Measurements from ENCODE around the gene KPNA1. TPM values are rescaled to one million over a fixed set of nuclear protein-coding genes. Genes with fewer than 3 reads are reported as not detected.

Gene KPNA1
- total RNA-seq, 1 experiment from 2014 or later = 64.3 TPM

DNA sequence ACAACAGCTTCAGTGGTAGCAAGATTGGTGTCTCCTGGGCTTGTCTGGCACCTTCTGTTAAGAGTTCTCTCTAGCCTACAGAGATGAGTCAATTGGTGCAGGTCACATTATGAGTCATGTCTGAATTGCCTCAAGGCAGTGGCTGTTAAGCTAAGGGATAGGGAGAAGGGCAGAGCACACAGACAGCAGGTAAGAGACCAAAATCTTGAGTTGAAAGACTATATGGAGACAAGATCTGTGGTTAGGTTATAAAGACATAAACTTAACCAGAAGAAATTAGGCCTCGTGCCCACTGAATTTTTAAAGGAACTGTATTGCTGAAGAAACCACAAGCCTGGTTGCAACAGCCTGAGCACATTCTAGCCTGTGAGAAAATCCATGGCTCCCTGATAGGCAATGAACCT, 19.2 kb upstream of the KPNA1 start:
- peaks cover 5% of the 10 kb centered on the region for H3F3A ChIP-seq (ENCODE audit: low read length, unreplicated experiment)
- no TSS peak for BruUV-seq (replicated peaks)
- peak; percentile 100 for ATAC-seq
- H3K4me3 ChIP-seq (ENCODE audit: low read length) = no peak overlapping the region
- H3K4me1 ChIP-seq (ENCODE audit: insufficient read depth, low read length) = peaks cover 29% of the 10 kb centered on the region
- intact Hi-C loops (cut with micrococcal nuclease) = loop anchor here (1.0 to 2.0 kb wide), 2 partner anchors 21 to 75 kb away; no protein-coding TSS in a partner anchor
- peak overlapping the region; percentile 72 for H3K27ac ChIP-seq (ENCODE audit: low read length)
- H3K9ac ChIP-seq (ENCODE audit: low read length) = no peak overlapping the region
- H3K9me2 ChIP-seq (replicated peaks; ENCODE audit: low read length) = no peaks in the 10 kb centered on the region
- H3K27me3 ChIP-seq (ENCODE audit: low read length) = no peaks in the 10 kb centered on the region
- no peaks in the 10 kb centered on the region for H3K36me3 ChIP-seq (ENCODE audit: low read depth, low read length)
- H3K4me2 ChIP-seq (ENCODE audit: low read length) = peak overlapping the region; percentile 51
- TF ChIP-seq CTCF (conservative IDR thresholded peaks at IDR 0.05; ENCODE audit: low read depth, low read length) (no peak), EZH2 (IDR thresholded peaks at IDR 0.05; ENCODE audit: low read length, unreplicated experiment) (no peak), EZH2phosphoT487 (IDR thresholded peaks at IDR 0.05; ENCODE audit: borderline replicate concordance, low read length) (no peak)
- H3K79me2 ChIP-seq (ENCODE audit: low read length) = no peaks in the 10 kb centered on the region
- ChIA-PET CTCF (interaction anchor here (0.6 kb wide), 1 partner anchor 73 kb away, joined by 3 read pairs; no protein-coding TSS in a partner anchor), POLR2A (ENCODE audit: unreplicated experiment) (interaction anchor here (1.1 kb wide), 1 partner anchor 19 kb away, joined by 3 read pairs; the partner anchor contains the start of gene KPNA1)
- no peaks in the 10 kb centered on the region for H3K9me3 ChIP-seq (ENCODE audit: low read length)
- no peaks in the 10 kb centered on the region for H4K20me1 ChIP-seq (ENCODE audit: low read length)
- DNase-seq = peak; percentile 100
- H2AFZ ChIP-seq (ENCODE audit: low read length) = no peak overlapping the region

DNA sequence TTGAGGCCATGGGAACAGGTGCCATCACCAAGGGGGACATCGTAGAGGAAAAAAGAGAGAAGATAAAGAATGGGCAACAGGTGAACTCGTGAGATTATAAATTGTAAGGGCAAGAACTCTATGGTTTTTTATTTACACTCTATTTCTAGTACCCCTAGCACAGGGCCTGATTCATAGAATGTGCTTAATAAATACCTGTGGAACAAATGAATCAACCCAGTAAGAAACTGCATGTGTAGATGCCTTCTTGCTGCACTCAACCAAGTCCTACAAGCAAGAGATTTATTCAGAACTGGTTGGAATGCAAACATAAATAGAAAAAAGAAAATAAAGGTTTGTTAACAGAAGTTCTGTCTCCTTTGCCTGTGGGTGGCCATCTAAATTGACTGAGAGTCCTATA, 18.7 kb upstream of the KPNA1 start:
- peak overlapping the region; percentile 72 for H3K27ac ChIP-seq (ENCODE audit: low read length)
- H3K9me3 ChIP-seq (ENCODE audit: low read length) = no peaks in the 10 kb centered on the region
- CTCF ChIA-PET = no interaction called here
- no peaks in the 10 kb centered on the region for H4K20me1 ChIP-seq (ENCODE audit: low read length)
- no peaks in the 10 kb centered on the region for H3K36me3 ChIP-seq (ENCODE audit: low read depth, low read length)
- H3K9ac ChIP-seq (ENCODE audit: low read length) = no peak overlapping the region
- TF ChIP-seq EZH2 (IDR thresholded peaks at IDR 0.05; ENCODE audit: low read length, unreplicated experiment) = no peak
- TF ChIP-seq CTCF (conservative IDR thresholded peaks at IDR 0.05; ENCODE audit: low read depth, low read length) = no peak
- TF ChIP-seq EZH2phosphoT487 (IDR thresholded peaks at IDR 0.05; ENCODE audit: borderline replicate concordance, low read length) = no peak
- POLR2A ChIA-PET (ENCODE audit: unreplicated experiment) = interaction anchor here (1.1 kb wide), 1 partner anchor 19 kb away, joined by 3 read pairs; the partner anchor contains the start of gene KPNA1
- no TSS peak for BruUV-seq (replicated peaks)
- H2AFZ ChIP-seq (ENCODE audit: low read length) = no peak overlapping the region
- DNase-seq (no peak), ATAC-seq (peak; percentile 5)
- H3K9me2 ChIP-seq (replicated peaks; ENCODE audit: low read length) = no peaks in the 10 kb centered on the region
- peak overlapping the region; percentile 51 for H3K4me2 ChIP-seq (ENCODE audit: low read length)
- H3K79me2 ChIP-seq (ENCODE audit: low read length) = no peaks in the 10 kb centered on the region
- H3K4me1 ChIP-seq (ENCODE audit: insufficient read depth, low read length) = peaks cover 29% of the 10 kb centered on the region
- no peaks in the 10 kb centered on the region for H3K27me3 ChIP-seq (ENCODE audit: low read length)
- intact Hi-C loops (cut with micrococcal nuclease) = no loop called here
- no peak overlapping the region for H3K4me3 ChIP-seq (ENCODE audit: low read length)
- H3F3A ChIP-seq (ENCODE audit: low read length, unreplicated experiment) = peaks cover 5% of the 10 kb centered on the region

DNA sequence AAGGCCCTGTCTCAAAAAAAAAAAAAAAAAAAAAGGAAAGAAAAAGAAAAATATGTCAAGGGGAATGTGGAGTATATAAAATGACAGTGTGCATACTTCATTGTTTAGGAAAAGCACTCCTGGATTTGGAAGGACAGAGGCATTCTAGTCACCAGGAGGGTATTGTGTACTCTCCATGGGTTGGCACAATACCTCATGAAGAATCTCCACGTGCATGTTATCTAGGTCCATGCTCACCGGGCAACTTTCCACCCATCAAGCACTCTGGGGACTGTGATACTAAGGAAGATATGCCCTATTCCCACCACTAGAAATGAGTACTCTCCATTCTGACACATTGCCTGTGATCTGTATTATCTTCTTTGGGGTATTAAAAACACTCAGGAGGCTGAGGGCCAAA, 15.4 kb upstream of the KPNA1 start:
- Histone ChIP-seq H3K4me1 (ENCODE audit: insufficient read depth, low read length) (peaks cover 28% of the 10 kb centered on the region), H3K36me3 (ENCODE audit: low read depth, low read length) (no peaks in the 10 kb centered on the region), H3K4me2 (ENCODE audit: low read length) (no peak overlapping the region), H3K9me3 (ENCODE audit: low read length) (no peaks in the 10 kb centered on the region), H3K27me3 (ENCODE audit: low read length) (no peaks in the 10 kb centered on the region), H3K9ac (ENCODE audit: low read length) (no peak overlapping the region), H4K20me1 (ENCODE audit: low read length) (no peaks in the 10 kb centered on the region), H2AFZ (ENCODE audit: low read length) (no peak overlapping the region), H3K4me3 (ENCODE audit: low read length) (no peak overlapping the region), H3K79me2 (ENCODE audit: low read length) (no peaks in the 10 kb centered on the region), H3F3A (ENCODE audit: low read length, unreplicated experiment) (peaks cover 5% of the 10 kb centered on the region), H3K9me2 (replicated peaks; ENCODE audit: low read length) (no peaks in the 10 kb centered on the region), H3K27ac (ENCODE audit: low read length) (no peak overlapping the region)
- BruUV-seq (replicated peaks) = no TSS peak
- CTCF ChIA-PET = no interaction called here
- no peak for TF ChIP-seq EZH2 (IDR thresholded peaks at IDR 0.05; ENCODE audit: low read length, unreplicated experiment)
- TF ChIP-seq EZH2phosphoT487 (IDR thresholded peaks at IDR 0.05; ENCODE audit: borderline replicate concordance, low read length) = no peak
- TF ChIP-seq CTCF (conservative IDR thresholded peaks at IDR 0.05; ENCODE audit: low read depth, low read length) = no peak
- ATAC-seq (no peak), DNase-seq (no peak)
- POLR2A ChIA-PET (ENCODE audit: unreplicated experiment) = interaction anchor here (0.7 kb wide), 1 partner anchor 229 kb away, joined by 9 read pairs; no protein-coding TSS in a partner anchor
- intact Hi-C loops (cut with micrococcal nuclease) = no loop called here

All from PC-3 (cell line).